Body of pancreas (tissue), 4 donors: Measurements from ENCODE around the gene TMEM240. TPM values are rescaled to one million over a fixed set of nuclear protein-coding genes. Genes with fewer than 3 reads are reported as not detected.

Source experiments
- ATAC-seq: fragments of 150-250 bp; one replicate; pipeline ENCODE4 v1.9.1; 2016
- DNase-seq, 4 donors: peaks; one replicate each; pipeline ENCODE4 v3.0.0-alpha.2; 2019
- H3K27ac ChIP-seq, 4 donors: fragments of 200-600 bp; sonication (generic); 1 replicate in 3 of 4; 2 replicates in 1 of 4; pipeline versions ENCODE4 v1.5.1 to v1.6.1; 2016 to 2019; ENCODE audit warnings: mild to moderate bottlenecking in 1 of 4, mixed read lengths in 1 of 4, moderate library complexity in 1 of 4
- H3K27me3 ChIP-seq, 2 donors: fragments of 200-600 bp; sonication (generic); one replicate each; pipeline ENCODE4 v1.6.0; 2016; ENCODE audit warnings: mild to moderate bottlenecking in 1 of 2
- H3K36me3 ChIP-seq, 2 donors: fragments of 200-600 bp; sonication (generic); replicated peaks in 1 of 2; 2 replicates each; pipeline ENCODE4 v1.5.1; 2016; ENCODE audit warnings: low read depth in 2 of 2; ENCODE audit not compliant: insufficient read depth in 1 of 2
- H3K4me1 ChIP-seq: fragments of 200-600 bp; sonication (generic); one replicate; pipeline ENCODE4 v1.6.0; 2016
- H3K4me3 ChIP-seq, 2 donors: fragments of 200-600 bp; sonication (generic); 1 replicate in 1 of 2; 2 replicates in 1 of 2; pipeline ENCODE4 v1.5.1; 2016 to 2019
- H3K9me3 ChIP-seq, 3 donors: fragments of 200-600 bp; sonication (generic); 1 replicate in 2 of 3; 2 replicates in 1 of 3; pipeline ENCODE4 v1.5.1; 2016
- CTCF ChIP-seq, 7 experiments: fragments of 450-650 bp in 4 of 7; fragments of 200-600 bp in 3 of 7; sonication (generic) in 3 of 7; IDR thresholded peaks; one replicate each; pipeline ENCODE4 v1.5.1; 2016 to 2019; ENCODE audit warnings: antibody characterized with exemption in 7 of 7
- POLR2A ChIP-seq, 3 donors: fragments of 450-650 bp; IDR thresholded peaks; one replicate each; pipeline ENCODE4 v1.6.1; 2016; ENCODE audit warnings: antibody characterized with exemption in 3 of 3, mild to moderate bottlenecking in 2 of 3
- WGBS, 2 donors: methylation state at CpG; one replicate each; pipeline ENCODE4 v1.1.5; 2017; 5-methylcytosine and 5-hydroxymethylcytosine counted together
- intact Hi-C: fragments of 100-400 bp; cut with DNase I; formaldehyde crosslinking; loops from one replicate; pipeline ENCODE4 v1.15.1; 2023
- total RNA-seq, 2 donors: library from RNA; depleted of rRNA; stranded (reverse); fragments of >200 nt; gene quantifications; one replicate each; pipeline ENCODE4 v1.1.0, GENCODE V29; 2016

Gene TMEM240
- total RNA-seq, 2 donors from 2014 or later, result 1.0 to 3.6 TPM

- H3K4me1 ChIP-seq, result peaks cover 12% of the 10 kb centered on the region
- H3K9me3 ChIP-seq, result no peaks in the 10 kb centered on the region
- TF ChIP-seq CTCF (IDR thresholded peaks at IDR 0.05), result no peak
- TF ChIP-seq POLR2A (IDR thresholded peaks at IDR 0.05), result no peak
- intact Hi-C loops, result no loop called here
- H3K36me3 ChIP-seq, result peaks cover 0 to 2% of the 10 kb centered on the region in 2 donors
- no peak for DNase-seq
- no peak overlapping the region for H3K27ac ChIP-seq
- no peaks in the 10 kb centered on the region for H3K27me3 ChIP-seq
- H3K4me3 ChIP-seq, result no peak overlapping the region
- ATAC-seq, result no peak
- 78 to 81% methylated on average over 17 of the region's 18 CpGs for WGBS, 2 donors
Observed at GRCh38 chr1:1538989-1539309, 1.5 kb downstream of the TMEM240 start.

- Histone ChIP-seq H3K4me1 (peaks cover 12% of the 10 kb centered on the region), H3K4me3 (no peak overlapping the region), H3K9me3 (no peaks in the 10 kb centered on the region), H3K36me3 (peaks cover 0 to 2% of the 10 kb centered on the region in 2 donors), H3K27me3 (no peaks in the 10 kb centered on the region), H3K27ac (no peak overlapping the region)
- TF ChIP-seq CTCF (IDR thresholded peaks at IDR 0.05), result no peak
- DNase-seq (no peak), ATAC-seq (no peak)
- intact Hi-C loops, result no loop called here
- 86 to 87% methylated on average over 4 to 22 of the region's 23 CpGs for WGBS, 2 donors
Observed at GRCh38 chr1:1538334-1538733, 2.1 kb downstream of the TMEM240 start.

GRCh38 chr1:1537626-1538250 lies 2.7 kb downstream of the TMEM240 start:
- intact Hi-C loops, result no loop called here
- Histone ChIP-seq H3K27me3 (no peaks in the 10 kb centered on the region), H3K27ac (no peak overlapping the region), H3K9me3 (no peaks in the 10 kb centered on the region), H3K4me3 (no peak overlapping the region), H3K36me3 (peaks cover 0 to 4% of the 10 kb centered on the region in 2 donors), H3K4me1 (peaks cover 12% of the 10 kb centered on the region)
- TF ChIP-seq CTCF (IDR thresholded peaks at IDR 0.05), result no peak
- TF ChIP-seq POLR2A (IDR thresholded peaks at IDR 0.05), result no peak
- WGBS, 2 donors, result 91 to 92% methylated on average over 29 to 32 of the region's 32 CpGs
- ATAC-seq, result no peak
- DNase-seq, result no peak

- Histone ChIP-seq H3K36me3 (peaks cover 0 to 4% of the 10 kb centered on the region in 2 donors), H3K9me3 (no peaks in the 10 kb centered on the region), H3K4me3 (no peak overlapping the region), H3K27ac (no peak overlapping the region), H3K4me1 (peaks cover 12% of the 10 kb centered on the region), H3K27me3 (no peaks in the 10 kb centered on the region)
- DNase-seq, result no peak
- ATAC-seq, result no peak
- intact Hi-C loops, result no loop called here
- 88 to 96% methylated on average over 7 to 15 of the region's 15 CpGs for WGBS, 2 donors
- TF ChIP-seq POLR2A (IDR thresholded peaks at IDR 0.05), result no peak
- TF ChIP-seq CTCF (IDR thresholded peaks at IDR 0.05), result no peak
Observed at GRCh38 chr1:1536938-1537546, 3.4 kb downstream of the TMEM240 start.
